Measurements from ENCODE around the gene KREMEN1.
"Not testable (repeated sequence)": the region's sequence is repeated elsewhere in the genome, so short reads cannot be mapped to it uniquely, and the experiment has no call there.

Gene KREMEN1

DNA sequence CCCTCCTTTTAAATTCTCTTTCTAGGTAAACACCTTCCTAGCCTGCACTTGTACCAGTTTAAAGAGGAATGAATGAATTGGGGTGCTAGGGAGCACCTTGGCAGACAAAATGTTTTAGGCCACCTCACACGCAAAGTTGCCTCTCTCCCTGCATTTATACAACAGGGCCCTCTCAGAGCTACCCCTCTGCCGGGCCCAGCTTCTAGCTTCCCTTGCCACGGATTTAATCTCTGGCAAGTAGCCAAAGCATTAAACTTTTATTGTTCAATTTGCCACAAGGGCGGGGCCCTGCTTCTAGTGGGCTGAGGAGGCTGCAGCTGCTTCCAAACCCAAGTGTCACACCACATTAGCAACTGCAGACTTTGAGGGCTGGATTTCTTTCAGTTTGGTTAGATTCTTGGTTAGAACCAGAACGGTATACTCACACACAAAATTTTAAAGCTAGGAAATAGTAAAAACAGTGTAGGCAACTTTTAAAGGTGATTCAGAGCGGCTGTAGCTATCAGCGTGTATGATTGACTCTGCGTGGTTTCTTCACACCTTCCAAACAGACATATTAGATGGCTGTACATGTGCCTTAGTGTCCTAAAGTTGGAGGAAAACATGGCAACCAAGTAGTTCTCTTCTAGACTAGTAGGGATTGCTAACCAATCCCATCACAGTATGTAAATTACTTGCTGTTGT lies 6.5 kb downstream of the KREMEN1 start:
- no peak for DNase-seq (ENCODE audit: low spot score)

DNA sequence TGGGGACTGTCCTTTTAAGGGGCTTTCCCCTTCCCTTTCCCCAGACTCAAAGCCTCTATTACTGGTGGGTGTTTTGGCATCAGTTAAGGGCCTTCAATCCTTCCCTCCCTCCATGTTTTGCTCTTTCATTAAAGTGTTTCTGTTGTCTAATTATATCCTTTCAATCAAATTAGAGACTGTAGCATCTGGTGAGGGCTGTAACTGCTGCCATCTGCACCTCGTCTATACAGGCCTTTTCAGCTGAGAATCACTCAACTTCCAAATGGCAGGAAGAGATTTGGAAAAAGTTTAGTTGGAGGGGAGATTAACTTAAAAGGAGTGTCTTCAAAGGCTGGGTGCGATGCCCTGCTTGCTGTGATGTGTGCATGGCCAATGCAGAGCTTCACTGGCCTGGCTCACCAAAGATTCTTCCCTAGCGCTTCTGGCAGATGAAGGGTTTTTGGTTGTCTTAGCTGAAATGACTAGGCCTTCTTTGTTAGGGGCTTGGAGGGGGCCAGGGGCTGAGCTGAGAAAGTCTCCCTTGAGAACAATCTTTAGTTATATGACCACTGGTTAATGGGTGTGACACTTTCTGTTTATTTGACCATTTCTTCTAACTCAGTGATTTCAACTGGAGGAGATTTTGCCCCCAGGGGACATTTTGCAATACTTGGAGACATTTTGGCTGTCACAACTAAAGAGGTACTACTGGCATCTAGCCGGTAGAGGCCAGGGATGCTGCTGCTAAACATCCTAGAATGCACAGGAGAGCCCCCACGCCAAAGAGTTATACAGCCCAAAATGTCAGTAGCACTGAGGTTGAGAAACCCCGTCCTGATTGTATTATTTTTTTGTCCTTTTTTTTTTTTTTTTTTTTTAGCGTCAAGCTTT lies 7.5 kb downstream of the KREMEN1 start:
- DNase-seq (ENCODE audit: low spot score), result no peak

DNA sequence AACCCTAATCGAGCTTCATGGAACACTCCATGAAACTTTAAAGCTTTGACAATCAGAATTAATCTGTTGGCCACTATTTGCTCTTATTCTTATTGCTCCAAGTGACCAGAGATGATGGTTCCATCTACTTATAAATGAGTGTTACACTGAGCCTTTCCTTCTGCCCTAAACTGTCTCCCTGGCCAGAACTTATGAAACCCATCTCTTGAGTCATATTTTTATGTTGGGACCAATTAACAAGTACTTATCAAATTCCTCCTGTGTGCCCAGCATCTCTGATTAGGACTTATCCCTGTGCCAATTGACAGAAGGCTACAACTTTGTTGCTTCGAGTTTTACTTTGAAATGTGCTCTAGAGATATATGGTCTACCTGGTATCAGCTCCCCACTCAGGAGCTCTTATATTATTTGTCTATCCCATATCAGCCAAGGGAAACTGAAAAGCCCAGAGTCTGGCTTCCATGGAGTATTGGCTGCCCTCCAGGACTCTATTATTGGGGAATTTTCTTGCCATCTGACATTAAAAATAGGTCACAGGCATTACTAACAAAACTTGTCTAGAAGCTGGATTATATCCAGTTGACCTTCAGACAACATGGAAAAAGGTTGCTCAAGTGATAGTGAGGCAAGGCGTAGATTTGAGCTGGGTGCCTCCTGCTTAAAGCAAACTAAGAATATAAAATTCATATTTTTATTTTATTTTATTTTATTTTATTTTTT lies 8.8 kb downstream of the KREMEN1 start:
- DNase-seq (ENCODE audit: low spot score), result no peak

DNA sequence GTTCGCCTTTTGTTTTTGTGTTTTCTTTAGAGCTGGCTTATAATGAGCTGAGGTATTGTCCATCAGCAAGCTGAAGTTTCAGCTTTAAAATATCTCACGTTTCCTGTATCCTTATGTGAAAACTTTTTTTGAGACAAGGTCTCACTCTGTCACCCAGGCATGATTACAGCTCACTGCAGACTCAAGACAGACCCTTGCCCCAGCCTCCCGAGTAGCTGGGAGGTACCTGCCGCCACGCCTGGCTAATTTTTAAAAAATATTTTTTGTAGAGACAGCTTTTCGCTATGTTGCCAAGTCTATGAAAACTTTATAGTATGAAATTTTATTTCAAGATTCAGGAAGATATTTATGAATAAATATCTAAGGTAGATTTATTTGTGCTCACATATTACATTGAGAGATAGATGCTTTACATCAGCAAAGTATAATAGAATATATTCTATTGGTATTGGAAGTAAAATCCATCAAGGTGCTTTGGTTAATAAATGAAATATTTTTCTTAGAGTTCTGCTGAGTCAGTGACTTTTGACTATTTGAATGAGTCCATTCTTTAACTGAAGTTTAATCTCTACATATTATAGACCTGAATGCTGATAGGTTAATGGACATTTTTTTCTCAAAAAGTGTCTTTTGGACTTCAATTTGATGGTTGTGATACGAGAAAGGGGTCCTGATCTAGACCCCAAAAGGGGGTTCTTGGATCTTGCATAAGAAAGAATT lies 10.2 kb downstream of the KREMEN1 start:
- DNase-seq (ENCODE audit: low spot score), result no peak

DNA sequence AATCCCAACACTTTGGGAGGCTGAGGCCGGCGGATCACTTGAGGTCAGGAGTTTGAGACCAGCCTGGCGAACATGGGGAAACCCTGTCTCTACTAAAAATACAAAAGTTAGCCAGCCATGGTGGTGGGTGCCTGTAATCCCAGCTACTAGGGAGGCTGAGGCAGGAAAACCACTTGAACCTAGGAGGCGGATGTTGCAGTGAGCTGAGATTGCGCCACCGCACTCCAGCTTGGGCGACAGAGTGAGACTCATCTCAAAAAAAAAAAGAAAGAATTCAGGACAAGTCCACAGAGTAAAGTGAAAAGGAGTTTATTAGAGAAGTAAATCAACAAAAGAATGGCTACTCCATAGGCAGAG lies 10.7 kb downstream of the KREMEN1 start:
- DNase-seq (ENCODE audit: low spot score), result not testable (repeated sequence)

DNA sequence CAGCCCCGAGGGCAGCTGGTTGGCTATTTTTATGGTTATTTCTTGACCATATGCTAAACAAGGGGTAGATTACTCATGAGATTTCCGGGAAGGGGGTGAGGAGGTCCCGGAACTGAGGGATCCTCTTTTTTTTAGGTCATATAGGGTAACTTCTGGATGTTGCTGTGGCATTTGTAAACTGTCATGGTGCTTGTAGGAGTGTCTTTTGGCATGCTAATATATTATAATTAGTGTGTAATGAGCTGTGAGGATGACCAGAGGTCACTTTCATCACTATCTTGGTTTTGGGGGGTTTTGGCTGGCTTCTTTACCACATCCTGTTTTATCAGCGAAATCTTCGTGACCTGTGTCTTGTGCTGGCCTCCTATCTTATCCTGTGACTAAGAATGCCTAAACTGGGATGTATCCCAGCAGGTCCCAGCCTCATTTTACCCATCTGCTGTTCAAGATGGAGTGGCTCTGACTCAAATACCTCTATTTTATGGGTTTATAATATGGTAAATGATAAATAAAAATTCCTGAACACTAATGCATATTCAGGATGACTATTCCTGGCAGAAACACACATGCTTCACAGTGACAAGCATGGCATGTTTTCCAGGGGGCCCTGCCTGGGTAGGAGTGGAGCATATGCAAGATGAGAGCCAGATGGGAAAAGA lies 11.2 kb downstream of the KREMEN1 start:
- DNase-seq (ENCODE audit: low spot score), result no peak

DNA sequence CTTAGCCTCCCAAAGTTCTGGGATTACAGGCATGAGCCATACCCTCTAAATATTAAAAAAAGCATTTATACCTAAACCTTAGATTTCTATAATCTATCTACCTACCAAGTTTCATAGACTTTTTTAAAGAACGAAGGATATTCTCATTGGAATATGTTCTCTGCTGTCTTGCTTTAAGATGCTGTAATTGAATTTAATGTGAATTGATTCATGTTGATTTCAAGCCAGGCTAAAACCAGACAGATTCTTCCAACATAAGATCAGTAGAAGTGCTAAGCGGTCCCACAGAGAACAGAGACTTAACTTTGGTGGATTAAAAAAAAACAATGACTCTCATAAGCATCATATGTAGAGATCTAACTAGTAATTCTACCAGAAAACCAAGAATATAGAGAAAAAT lies 14.2 kb downstream of the KREMEN1 start:
- DNase-seq (ENCODE audit: low spot score), result no peak

DNA sequence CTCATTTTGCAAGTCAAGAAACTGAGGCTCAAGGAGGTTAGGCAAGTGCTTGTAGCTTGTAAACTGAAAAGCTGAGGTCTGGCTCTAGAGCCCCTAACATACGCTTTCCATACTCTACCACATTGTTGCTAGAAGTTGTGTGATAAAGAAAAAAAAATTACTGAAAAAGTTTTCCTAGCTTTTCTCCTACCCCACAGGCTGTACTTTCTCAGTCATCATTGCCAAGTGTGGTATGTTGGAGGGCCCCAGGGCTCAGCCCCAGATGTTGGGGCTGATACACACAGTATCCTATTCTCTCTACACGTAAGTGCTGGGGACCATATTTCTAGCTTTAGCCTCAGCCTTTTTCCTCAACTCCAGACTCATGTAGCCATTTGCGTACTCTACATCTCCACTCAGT lies 16.0 kb downstream of the KREMEN1 start:
- DNase-seq (ENCODE audit: low spot score), result no peak

DNA sequence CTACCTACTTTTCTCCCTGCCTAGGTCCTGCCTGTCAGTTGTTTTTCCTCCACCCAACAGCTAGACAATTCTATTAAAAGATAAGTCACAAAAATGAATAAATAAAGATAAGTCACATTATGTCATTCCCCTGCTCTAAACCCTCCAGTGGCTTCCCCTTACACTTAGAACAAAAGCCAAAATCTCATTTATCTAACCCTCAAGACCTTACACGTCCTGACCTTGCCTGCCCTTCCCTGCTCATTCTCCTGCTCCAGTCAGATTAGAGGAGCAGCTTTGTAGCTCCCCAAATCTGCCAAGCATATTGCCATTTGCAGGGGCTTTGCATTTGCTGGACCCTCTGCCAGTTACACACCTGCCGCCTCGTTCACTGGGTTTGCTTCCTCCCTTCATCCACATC lies 16.7 kb downstream of the KREMEN1 start:
- no peak for DNase-seq (ENCODE audit: low spot score)

DNA sequence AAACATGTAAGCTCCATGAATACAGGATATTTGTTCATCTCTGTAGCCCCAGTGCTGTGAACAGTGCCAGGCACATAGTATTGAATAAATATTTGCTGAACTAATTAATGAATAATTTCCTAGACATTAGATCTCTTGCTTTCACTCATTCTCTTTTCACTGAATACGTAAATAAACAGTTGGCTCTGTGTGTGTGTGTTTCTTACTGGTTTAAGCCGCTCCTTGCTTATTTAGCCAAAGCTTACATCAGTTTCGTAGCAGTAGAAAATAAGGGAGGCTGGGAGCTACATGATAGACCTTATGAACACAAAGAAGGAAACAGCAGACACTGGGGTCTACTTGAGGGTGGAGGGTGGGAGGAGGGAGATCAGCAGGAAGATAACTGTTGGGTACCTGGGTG lies 17.2 kb downstream of the KREMEN1 start:
- no peak for DNase-seq (ENCODE audit: low spot score)

DNA sequence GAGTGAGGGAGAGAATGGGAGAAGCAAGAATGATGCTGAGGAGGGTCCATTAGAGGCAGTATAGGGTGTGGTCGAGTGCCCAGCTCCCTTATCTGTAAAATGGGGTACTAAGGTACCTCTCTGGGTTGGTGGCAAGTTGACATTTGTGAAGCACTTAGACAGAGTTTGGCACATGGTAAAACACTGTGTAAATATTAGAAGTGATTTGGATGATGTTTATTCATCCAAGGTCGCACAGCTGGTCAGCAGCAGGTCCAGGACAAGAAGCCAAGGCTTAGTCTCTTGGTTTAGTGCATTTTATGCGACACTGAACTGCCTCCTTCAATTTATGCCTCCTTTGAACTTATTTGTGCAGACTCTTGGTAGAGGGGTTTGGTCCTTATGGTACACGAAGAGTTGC lies 19.4 kb downstream of the KREMEN1 start:
- no peak for DNase-seq (ENCODE audit: low spot score)

DNA sequence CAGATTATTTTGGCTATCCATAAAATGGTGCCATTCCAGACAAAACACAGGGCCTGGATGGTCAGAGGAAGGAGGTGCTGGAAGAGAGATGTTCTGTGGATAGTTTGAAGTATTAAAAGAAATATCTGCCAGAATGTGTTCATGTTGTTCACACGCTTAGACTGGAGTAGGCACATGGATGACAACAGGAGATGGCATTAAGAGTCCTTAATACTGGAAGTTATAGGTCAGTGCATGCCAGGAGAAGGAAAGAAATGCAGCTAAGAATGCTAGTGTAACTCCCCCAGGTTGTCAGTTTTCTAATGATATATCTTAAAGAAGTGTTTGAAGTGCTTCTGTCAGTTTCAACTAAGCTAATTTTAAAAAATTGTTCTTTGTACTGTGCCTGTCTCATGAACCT lies 20.2 kb downstream of the KREMEN1 start:
- DNase-seq (ENCODE audit: low spot score), result no peak

DNA sequence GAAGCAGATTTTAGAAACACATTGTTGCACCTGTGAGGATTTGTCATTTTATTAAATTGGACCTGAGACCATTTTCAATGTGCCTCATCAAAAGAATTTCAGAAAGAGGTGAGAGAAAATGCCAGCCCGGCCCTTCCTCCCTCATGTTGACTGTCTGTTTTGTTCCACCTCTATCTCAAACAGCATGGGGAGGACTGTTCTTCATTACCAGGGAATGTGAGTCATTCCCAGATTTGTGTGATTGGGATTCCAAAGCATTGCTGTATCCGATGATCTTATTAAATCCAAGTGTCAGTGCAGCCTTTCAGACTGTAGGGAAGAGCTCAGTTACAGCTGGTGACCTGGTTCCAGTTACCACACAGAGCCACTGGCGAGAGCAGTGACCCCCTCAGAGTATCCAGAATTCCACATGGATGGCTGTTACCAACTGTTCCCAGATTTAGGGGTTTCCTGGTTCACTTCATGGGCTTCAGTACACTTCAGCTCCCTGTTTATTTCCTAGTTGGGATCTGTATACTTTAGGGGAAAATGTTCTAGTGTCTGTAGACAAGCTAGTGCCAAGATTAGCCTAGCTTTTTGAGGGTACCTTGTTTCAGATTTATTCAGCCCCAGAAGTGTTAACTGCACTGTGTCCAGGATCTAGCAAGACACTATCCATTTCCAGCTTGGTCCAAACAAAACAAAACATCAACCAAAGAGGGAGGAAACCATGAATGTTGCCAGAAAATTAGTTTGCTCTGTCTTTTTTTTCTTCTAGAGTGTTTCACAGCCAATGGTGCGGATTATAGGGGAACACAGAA lies 20.9 kb downstream of the KREMEN1 start:
- DNase-seq (ENCODE audit: low spot score), result no peak

DNA sequence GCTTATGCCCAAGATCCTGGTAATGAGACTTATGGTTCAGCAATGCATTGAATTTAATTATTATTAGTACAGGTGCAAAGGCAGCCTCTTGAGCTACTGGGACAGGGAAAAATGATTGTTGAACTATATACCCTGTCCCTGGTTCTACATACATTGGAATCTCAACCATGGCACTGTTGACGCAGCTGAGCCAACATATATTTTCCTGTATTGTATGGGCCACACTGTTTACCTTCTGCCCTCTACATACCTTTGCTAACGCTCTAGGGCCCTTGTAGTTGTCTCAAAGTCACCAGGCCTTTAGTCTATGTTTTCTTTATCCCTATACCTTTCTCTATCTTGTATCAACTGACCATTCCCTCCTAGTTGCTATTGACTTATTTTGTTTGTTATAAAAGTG lies 22.6 kb downstream of the KREMEN1 start:
- DNase-seq (ENCODE audit: low spot score), result no peak

DNA sequence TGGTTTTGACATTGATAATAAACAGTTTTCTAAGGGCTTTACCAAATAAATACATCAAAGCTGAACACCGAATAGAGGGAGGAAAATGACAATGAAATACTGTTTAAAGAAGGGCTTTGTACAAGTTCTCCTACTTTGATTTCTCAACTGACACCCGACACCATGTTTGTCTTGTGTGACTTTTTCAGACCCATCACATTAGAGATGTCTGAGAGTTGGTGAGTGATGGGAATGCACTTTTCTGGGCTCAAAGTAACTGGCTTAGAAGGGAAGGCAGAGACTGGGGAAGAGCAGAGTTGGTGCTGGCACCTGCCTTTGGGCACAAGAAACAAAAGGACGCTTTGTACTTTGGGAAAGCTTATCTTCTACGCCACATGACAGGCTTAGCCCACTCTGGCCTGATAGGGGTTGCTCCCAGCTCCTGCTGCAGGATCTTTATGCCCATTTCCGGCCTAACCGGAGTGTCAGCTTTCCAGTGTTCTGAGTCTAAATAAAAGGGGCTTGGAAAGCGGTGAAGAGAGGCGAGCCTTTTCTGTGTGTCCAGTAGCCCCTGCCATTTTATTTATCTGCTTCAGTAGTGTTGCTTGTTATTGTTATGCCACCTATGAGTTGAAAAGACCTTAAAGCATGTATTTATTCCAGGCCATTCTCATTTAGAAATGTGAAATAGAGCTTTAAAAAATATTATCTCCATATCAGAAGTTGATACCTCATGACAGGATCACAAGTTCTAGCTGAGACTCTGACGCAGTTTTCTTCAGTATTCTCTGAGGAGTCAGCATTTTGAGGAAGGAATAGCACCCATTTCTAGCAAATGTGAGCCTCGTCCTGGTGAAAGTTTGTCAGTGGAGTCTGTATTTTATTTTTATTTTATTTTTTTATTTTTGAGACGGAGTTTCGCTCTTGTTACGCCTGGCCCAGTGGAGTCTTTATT lies 24.2 kb downstream of the KREMEN1 start:
- DNase-seq (ENCODE audit: low spot score), result no peak

DNA sequence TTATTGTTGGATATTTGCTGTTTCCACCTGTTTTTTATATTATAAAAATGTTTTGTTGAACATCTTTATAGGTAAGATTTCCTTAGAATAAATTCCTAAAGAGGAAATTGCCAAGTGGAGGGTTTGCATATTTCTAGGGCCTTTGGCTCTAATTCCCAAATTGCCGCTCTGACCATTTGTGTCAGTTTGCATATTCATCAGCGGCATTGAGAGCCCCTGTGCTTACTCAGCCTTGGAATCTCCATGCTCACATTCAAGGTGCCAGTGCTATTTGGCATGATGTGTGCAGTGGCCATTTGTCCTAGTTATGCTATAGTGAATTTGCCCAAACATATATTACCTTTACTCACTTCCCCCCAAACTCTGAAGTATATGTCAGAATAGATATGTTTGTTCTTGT lies 25.5 kb downstream of the KREMEN1 start:
- DNase-seq (ENCODE audit: low spot score), result no peak

DNA sequence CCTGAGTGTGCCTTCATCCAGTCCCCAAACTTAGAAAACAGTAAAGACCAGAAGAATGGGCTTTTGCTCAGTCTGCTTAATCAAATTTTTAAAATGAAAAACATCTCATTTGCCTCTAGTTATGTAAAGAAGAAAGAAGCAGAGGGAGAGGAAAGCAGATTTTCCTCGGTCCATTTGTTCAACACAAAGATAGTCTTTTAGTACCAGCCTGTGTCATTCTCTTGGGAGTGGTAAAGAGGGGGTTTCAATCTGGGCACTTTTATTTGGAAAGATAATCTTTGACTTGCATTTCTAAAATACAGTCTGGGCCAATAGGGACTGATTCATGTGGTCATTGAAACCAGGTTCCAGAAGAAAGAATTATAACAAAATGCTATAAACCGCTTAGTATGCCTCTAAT lies 29.5 kb downstream of the KREMEN1 start:
- no peak for DNase-seq (ENCODE audit: low spot score)

DNA sequence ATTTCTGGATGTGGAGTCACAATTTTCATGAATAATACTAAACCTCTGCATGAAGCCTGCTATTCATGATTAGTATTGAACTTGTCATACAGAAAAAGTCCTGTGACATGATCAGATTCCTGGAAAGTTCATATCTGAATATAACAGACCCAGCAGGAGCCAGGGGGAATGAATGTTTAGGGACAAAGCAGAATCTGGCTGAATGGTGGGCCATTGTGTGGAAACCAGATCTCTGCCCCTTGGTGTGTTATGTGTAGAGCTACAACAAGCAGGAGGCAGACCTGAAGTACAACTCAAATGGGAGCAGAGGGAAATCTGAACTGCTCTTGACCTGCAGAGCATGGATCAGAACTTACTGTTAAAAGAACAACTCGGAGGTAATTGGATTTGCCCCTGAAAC lies 30.3 kb downstream of the KREMEN1 start:
- DNase-seq (ENCODE audit: low spot score), result no peak

DNA sequence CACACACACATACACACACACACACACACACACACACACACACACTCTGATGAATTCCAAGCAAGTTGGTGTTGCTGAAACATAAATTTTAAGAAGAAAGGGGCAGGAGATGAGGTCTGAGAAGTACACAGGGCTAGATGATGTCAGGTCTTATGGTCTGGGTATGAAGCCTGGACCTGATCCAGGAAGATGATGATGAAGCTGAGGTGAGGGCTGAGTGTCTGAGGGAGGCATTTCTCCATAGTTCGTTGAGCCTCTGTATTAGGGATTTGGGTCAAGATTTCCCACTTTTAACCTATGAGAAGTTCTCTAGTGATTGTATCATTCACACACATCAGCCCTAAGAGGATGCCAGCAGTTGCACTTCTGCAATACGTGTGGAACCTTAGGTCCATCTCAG lies 32.6 kb downstream of the KREMEN1 start:
- DNase-seq (ENCODE audit: low spot score), result no peak

DNA sequence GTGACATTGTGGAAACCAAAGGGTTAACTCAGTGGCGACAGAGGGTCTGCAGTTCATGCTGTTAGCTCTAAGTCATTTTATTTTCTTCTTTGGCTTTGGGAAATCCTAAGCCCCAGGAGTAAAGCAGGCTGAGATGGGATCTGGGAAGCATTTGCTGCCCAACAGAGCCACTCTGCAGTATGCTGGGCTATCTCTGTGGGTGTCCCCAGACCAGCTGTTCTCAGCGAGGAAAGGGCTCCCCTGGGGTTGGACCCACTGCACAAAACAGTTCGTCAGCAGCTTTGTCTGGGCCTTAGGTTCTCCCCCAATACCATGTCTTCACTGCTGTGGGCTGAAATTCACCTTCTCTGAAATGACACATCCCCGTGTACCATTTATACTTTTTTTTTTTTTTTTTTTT lies 34.0 kb downstream of the KREMEN1 start:
- no peak for DNase-seq (ENCODE audit: low spot score)
